ENCODE results near the gene PRKN. TPM values are rescaled to one million over a fixed set of nuclear protein-coding genes. Genes with fewer than 3 reads are reported as not detected.

PRKN gene
- total RNA-seq, 2 donors from 2014 or later: 6.7 to 8.2 TPM

GRCh38 chr6:161947371-161947770 is 780.2 kb downstream of the PRKN start:
- no peak for DNase-seq
- H3K4me3 ChIP-seq: no peak overlapping the region
- H3K27me3 ChIP-seq: no peaks in the 10 kb centered on the region
- no peaks in the 10 kb centered on the region for H3K36me3 ChIP-seq (replicated peaks in 1 of 2; ENCODE audit: insufficient read depth in 1 of 2, low read depth in 2 of 2)
- ATAC-seq: no peak
- H3K4me1 ChIP-seq: no peaks in the 10 kb centered on the region
- intact Hi-C loops (cut with DNase I): no loop called here
- no peak overlapping the region for H3K27ac ChIP-seq
- no peaks in the 10 kb centered on the region for H3K9me3 ChIP-seq
- 82 to 89% methylated on average over 4 of the region's 4 CpGs for WGBS, 2 donors
- TF ChIP-seq CTCF (IDR thresholded peaks at IDR 0.05) (no peak), POLR2A (IDR thresholded peaks at IDR 0.05) (no peak)

GRCh38 chr6:161946461-161946860 is 781.1 kb downstream of the PRKN start:
- TF ChIP-seq CTCF (IDR thresholded peaks at IDR 0.05) (no peak), POLR2A (IDR thresholded peaks at IDR 0.05) (no peak)
- Histone ChIP-seq H3K4me1 (no peaks in the 10 kb centered on the region), H3K27ac (no peak overlapping the region), H3K4me3 (no peak overlapping the region), H3K9me3 (no peaks in the 10 kb centered on the region), H3K36me3 (replicated peaks in 1 of 2; ENCODE audit: insufficient read depth in 1 of 2, low read depth in 2 of 2) (no peaks in the 10 kb centered on the region), H3K27me3 (no peaks in the 10 kb centered on the region)
- WGBS, 2 donors: 78 to 81% methylated on average over 3 of the region's 3 CpGs
- intact Hi-C loops (cut with DNase I): no loop called here
- DNase-seq (no peak), ATAC-seq (no peak)

GRCh38 chr6:161943561-161943960 is 784.0 kb downstream of the PRKN start:
- no peaks in the 10 kb centered on the region for H3K36me3 ChIP-seq (replicated peaks in 1 of 2; ENCODE audit: insufficient read depth in 1 of 2, low read depth in 2 of 2)
- no peaks in the 10 kb centered on the region for H3K9me3 ChIP-seq
- no peak overlapping the region for H3K27ac ChIP-seq
- TF ChIP-seq CTCF (IDR thresholded peaks at IDR 0.05) (no peak), POLR2A (IDR thresholded peaks at IDR 0.05) (no peak)
- intact Hi-C loops (cut with DNase I): no loop called here
- no peaks in the 10 kb centered on the region for H3K27me3 ChIP-seq
- ATAC-seq (no peak), DNase-seq (no peak)
- H3K4me1 ChIP-seq: no peaks in the 10 kb centered on the region
- no peak overlapping the region for H3K4me3 ChIP-seq

GRCh38 chr6:161941565-161941964 is 786.0 kb downstream of the PRKN start:
- no peak overlapping the region for H3K27ac ChIP-seq
- ATAC-seq (no peak), DNase-seq (no peak)
- WGBS, 2 donors: 88 to 97% methylated on average over 3 of the region's 3 CpGs
- no peaks in the 10 kb centered on the region for H3K4me1 ChIP-seq
- no peaks in the 10 kb centered on the region for H3K36me3 ChIP-seq (replicated peaks in 1 of 2; ENCODE audit: insufficient read depth in 1 of 2, low read depth in 2 of 2)
- H3K27me3 ChIP-seq: no peaks in the 10 kb centered on the region
- TF ChIP-seq CTCF (IDR thresholded peaks at IDR 0.05) (no peak), POLR2A (IDR thresholded peaks at IDR 0.05) (no peak)
- no peaks in the 10 kb centered on the region for H3K9me3 ChIP-seq
- intact Hi-C loops (cut with DNase I): no loop called here
- no peak overlapping the region for H3K4me3 ChIP-seq

GRCh38 chr6:161940519-161940918 is 787.0 kb downstream of the PRKN start:
- no peaks in the 10 kb centered on the region for H3K36me3 ChIP-seq (replicated peaks in 1 of 2; ENCODE audit: insufficient read depth in 1 of 2, low read depth in 2 of 2)
- no peaks in the 10 kb centered on the region for H3K9me3 ChIP-seq
- no peaks in the 10 kb centered on the region for H3K27me3 ChIP-seq
- ATAC-seq (no peak), DNase-seq (no peak)
- no peaks in the 10 kb centered on the region for H3K4me1 ChIP-seq
- no peak overlapping the region for H3K27ac ChIP-seq
- no peak for TF ChIP-seq POLR2A (IDR thresholded peaks at IDR 0.05)
- no peak for TF ChIP-seq CTCF (IDR thresholded peaks at IDR 0.05)
- 59 to 69% methylated on average over 2 of the region's 2 CpGs for WGBS, 2 donors
- no peak overlapping the region for H3K4me3 ChIP-seq
- intact Hi-C loops (cut with DNase I): no loop called here
